Nephron (organoid): ENCODE data around the gene BCAS3.

Source experiments
- H3K27ac Mint-ChIP-seq, 3 experiments: 2 replicates each; pipeline ENCODE4 v1.8.0; 2020; ENCODE audit warnings: mixed read lengths in 3 of 3, mild to moderate bottlenecking in 2 of 3, moderate library complexity in 1 of 3
- H3K27me3 Mint-ChIP-seq: 2 replicates; pipeline ENCODE4 v1.8.0; 2021; ENCODE audit warnings: low read depth, mild to moderate bottlenecking, moderate library complexity, mixed read lengths
- H3K36me3 Mint-ChIP-seq: 2 replicates; pipeline ENCODE4 v1.8.0; 2020; ENCODE audit warnings: low read depth, mixed read lengths
- H3K4me1 Mint-ChIP-seq: 2 replicates; pipeline ENCODE4 v1.8.0; 2020; ENCODE audit warnings: mixed read lengths
- H3K4me3 Mint-ChIP-seq, 3 experiments: 2 replicates each; pipeline ENCODE4 v1.8.0; 2020; ENCODE audit warnings: mild to moderate bottlenecking in 3 of 3, mixed read lengths in 3 of 3, moderate library complexity in 2 of 3
- H3K9me3 Mint-ChIP-seq: 2 replicates; pipeline ENCODE4 v1.8.0; 2020; ENCODE audit warnings: mixed read lengths
- CTCF ChIP-seq, 3 experiments: fragments of 200-600 bp; sonication (generic); IDR thresholded peaks; one replicate each; pipeline ENCODE4 v1.5.0; 2021; ENCODE audit warnings: antibody characterized with exemption in 3 of 3; ENCODE audit not compliant: unreplicated experiment in 3 of 3

Gene BCAS3

GRCh38 chr17:61279476-61280145, 602.0 kb downstream of the BCAS3 start:
- Mint-ChIP-seq H3K9me3 (no peaks in the 10 kb centered on the region), H3K4me1 (peaks cover 9% of the 10 kb centered on the region), H3K36me3 (peaks cover 9% of the 10 kb centered on the region), H3K27ac (peak overlapping the region in 2 of 3 experiments; percentile 24 to 44), H3K27me3 (no peaks in the 10 kb centered on the region), H3K4me3 (no peak overlapping the region)
- no peak for TF ChIP-seq CTCF (IDR thresholded peaks at IDR 0.05; ENCODE audit: unreplicated experiment in 3 of 3)

- Mint-ChIP-seq H3K4me3 (no peak overlapping the region), H3K36me3 (peaks cover 9% of the 10 kb centered on the region), H3K27me3 (no peaks in the 10 kb centered on the region), H3K27ac (peak overlapping the region in 1 of 3 experiments; percentile 24), H3K4me1 (peaks cover 16% of the 10 kb centered on the region), H3K9me3 (no peaks in the 10 kb centered on the region)
- no peak for TF ChIP-seq CTCF (IDR thresholded peaks at IDR 0.05; ENCODE audit: unreplicated experiment in 3 of 3)
Measured at GRCh38 chr17:61280338-61280737, 602.7 kb downstream of the BCAS3 start.

GRCh38 chr17:61280851-61281250, 603.2 kb downstream of the BCAS3 start:
- Mint-ChIP-seq H3K4me3 (no peak overlapping the region), H3K4me1 (peaks cover 21% of the 10 kb centered on the region), H3K9me3 (no peaks in the 10 kb centered on the region), H3K36me3 (peaks cover 9% of the 10 kb centered on the region), H3K27me3 (no peaks in the 10 kb centered on the region), H3K27ac (no peak overlapping the region)
- no peak for TF ChIP-seq CTCF (IDR thresholded peaks at IDR 0.05; ENCODE audit: unreplicated experiment in 3 of 3)

GRCh38 chr17:61282377-61282776, 604.7 kb downstream of the BCAS3 start:
- Mint-ChIP-seq H3K27me3 (no peaks in the 10 kb centered on the region), H3K4me3 (no peak overlapping the region), H3K27ac (peak overlapping the region in 1 of 3 experiments; percentile 44), H3K9me3 (no peaks in the 10 kb centered on the region), H3K36me3 (peaks cover 9% of the 10 kb centered on the region), H3K4me1 (peaks cover 35% of the 10 kb centered on the region)
- TF ChIP-seq CTCF (IDR thresholded peaks at IDR 0.05; ENCODE audit: unreplicated experiment in 3 of 3): no peak

GRCh38 chr17:61283043-61283442, 605.4 kb downstream of the BCAS3 start:
- Mint-ChIP-seq H3K4me1 (peaks cover 36% of the 10 kb centered on the region), H3K4me3 (no peak overlapping the region), H3K9me3 (no peaks in the 10 kb centered on the region), H3K27me3 (no peaks in the 10 kb centered on the region), H3K36me3 (peaks cover 9% of the 10 kb centered on the region), H3K27ac (no peak overlapping the region)
- no peak for TF ChIP-seq CTCF (IDR thresholded peaks at IDR 0.05; ENCODE audit: unreplicated experiment in 3 of 3)

- Mint-ChIP-seq H3K36me3 (peaks cover 9% of the 10 kb centered on the region), H3K27me3 (no peaks in the 10 kb centered on the region), H3K4me3 (no peak overlapping the region), H3K4me1 (peaks cover 45% of the 10 kb centered on the region), H3K27ac (peak overlapping the region; percentile 16 to 91 (median 88)), H3K9me3 (no peaks in the 10 kb centered on the region)
- no peak for TF ChIP-seq CTCF (IDR thresholded peaks at IDR 0.05; ENCODE audit: unreplicated experiment in 3 of 3)
Measured at GRCh38 chr17:61284174-61284573, 606.5 kb downstream of the BCAS3 start.
